Measurements from ENCODE around the gene HSPB7. TPM values are rescaled to one million over a fixed set of nuclear protein-coding genes. Genes with fewer than 3 reads are reported as not detected.

Gene HSPB7
- total and polyA plus RNA-seq, 2 donors (not counting 1 experiment from before 2014, with no cell fraction given): 4.5 to 10.1 TPM

GRCh38 chr1:16055613-16056520 is 38.0 kb upstream of the HSPB7 start:
- Histone ChIP-seq H3K79me2 (ENCODE audit: control insufficient read depth, insufficient read depth, low read length) (no peaks in the 10 kb centered on the region), H3K4me1 (ENCODE audit: control insufficient read depth, extremely low read depth, insufficient read depth, low read length) (no peaks in the 10 kb centered on the region), H4K20me1 (ENCODE audit: control insufficient read depth, extremely low read depth, insufficient read depth, low read length) (no peaks in the 10 kb centered on the region), H3K27me3 (ENCODE audit: control insufficient read depth, insufficient read depth, low read length) (no peaks in the 10 kb centered on the region), H3K36me3 (ENCODE audit: control insufficient read depth, insufficient read depth, low read length) (no peaks in the 10 kb centered on the region), H3K9ac (ENCODE audit: insufficient read depth, low read length) (no peak overlapping the region), H2AFZ (ENCODE audit: low read length) (no peak overlapping the region), H3K4me2 (ENCODE audit: extremely low read depth, insufficient read depth, low read length) (no peak overlapping the region), H3K4me3 (replicated peaks in 1 of 4; ENCODE audit: control extremely low read depth in 1 of 4, insufficient read depth in 1 of 4, low read depth in 3 of 4, low read length in 4 of 4) (no peak overlapping the region), H3K27ac (ENCODE audit: insufficient read depth, low read length) (no peak overlapping the region), H3K9me3 (ENCODE audit: control insufficient read depth, insufficient read depth, low read depth, low read length) (no peaks in the 10 kb centered on the region)
- TF ChIP-seq EZH2 (IDR thresholded peaks at IDR 0.05; ENCODE audit: low read length, missing control alignments): no peak
- TF ChIP-seq, protein P1, sequence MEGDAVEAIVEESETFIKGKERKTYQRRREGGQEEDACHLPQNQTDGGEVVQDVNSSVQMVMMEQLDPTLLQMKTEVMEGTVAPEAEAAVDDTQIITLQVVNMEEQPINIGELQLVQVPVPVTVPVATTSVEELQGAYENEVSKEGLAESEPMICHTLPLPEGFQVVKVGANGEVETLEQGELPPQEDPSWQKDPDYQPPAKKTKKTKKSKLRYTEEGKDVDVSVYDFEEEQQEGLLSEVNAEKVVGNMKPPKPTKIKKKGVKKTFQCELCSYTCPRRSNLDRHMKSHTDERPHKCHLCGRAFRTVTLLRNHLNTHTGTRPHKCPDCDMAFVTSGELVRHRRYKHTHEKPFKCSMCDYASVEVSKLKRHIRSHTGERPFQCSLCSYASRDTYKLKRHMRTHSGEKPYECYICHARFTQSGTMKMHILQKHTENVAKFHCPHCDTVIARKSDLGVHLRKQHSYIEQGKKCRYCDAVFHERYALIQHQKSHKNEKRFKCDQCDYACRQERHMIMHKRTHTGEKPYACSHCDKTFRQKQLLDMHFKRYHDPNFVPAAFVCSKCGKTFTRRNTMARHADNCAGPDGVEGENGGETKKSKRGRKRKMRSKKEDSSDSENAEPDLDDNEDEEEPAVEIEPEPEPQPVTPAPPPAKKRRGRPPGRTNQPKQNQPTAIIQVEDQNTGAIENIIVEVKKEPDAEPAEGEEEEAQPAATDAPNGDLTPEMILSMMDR (conservative IDR thresholded peaks at IDR 0.05 in 1 of 2, IDR thresholded peaks at IDR 0.05 in 1 of 2; ENCODE audit: low read depth in 1 of 2, low read length in 2 of 2): peak; percentile 87 to 98
- DNase-seq (ENCODE audit: low read depth in 2 of 2): peak; percentile 62 to 76

GRCh38 chr1:16054598-16055540 is 37.0 kb upstream of the HSPB7 start:
- H3K4me3 ChIP-seq (replicated peaks in 1 of 4; ENCODE audit: control extremely low read depth in 1 of 4, insufficient read depth in 1 of 4, low read depth in 3 of 4, low read length in 4 of 4): no peak overlapping the region
- H3K27ac ChIP-seq (ENCODE audit: insufficient read depth, low read length): no peak overlapping the region
- no peak for DNase-seq (ENCODE audit: low read depth in 2 of 2)
- H3K9me3 ChIP-seq (ENCODE audit: control insufficient read depth, insufficient read depth, low read depth, low read length): no peaks in the 10 kb centered on the region
- no peaks in the 10 kb centered on the region for H3K27me3 ChIP-seq (ENCODE audit: control insufficient read depth, insufficient read depth, low read length)
- no peak for TF ChIP-seq EZH2 (IDR thresholded peaks at IDR 0.05; ENCODE audit: low read length, missing control alignments)
- TF ChIP-seq, protein P1 (conservative IDR thresholded peaks at IDR 0.05 in 1 of 2, IDR thresholded peaks at IDR 0.05 in 1 of 2; ENCODE audit: low read depth in 1 of 2, low read length in 2 of 2): no peak
- H3K4me1 ChIP-seq (ENCODE audit: control insufficient read depth, extremely low read depth, insufficient read depth, low read length): no peaks in the 10 kb centered on the region
- no peaks in the 10 kb centered on the region for H4K20me1 ChIP-seq (ENCODE audit: control insufficient read depth, extremely low read depth, insufficient read depth, low read length)
- no peaks in the 10 kb centered on the region for H3K79me2 ChIP-seq (ENCODE audit: control insufficient read depth, insufficient read depth, low read length)
- no peak overlapping the region for H2AFZ ChIP-seq (ENCODE audit: low read length)
- H3K9ac ChIP-seq (ENCODE audit: insufficient read depth, low read length): no peak overlapping the region
- no peaks in the 10 kb centered on the region for H3K36me3 ChIP-seq (ENCODE audit: control insufficient read depth, insufficient read depth, low read length)
- H3K4me2 ChIP-seq (ENCODE audit: extremely low read depth, insufficient read depth, low read length): no peak overlapping the region

Measured in fibroblast of lung (primary cell).